Adrenal gland (tissue), 5 donors: ENCODE results near the gene TADA2A.

Experiments used
- POLR2A ChIP-seq, 2 donors: fragments of 450-650 bp; IDR thresholded peaks; one replicate each; pipeline ENCODE4 v1.6.1; 2017; ENCODE audit warnings: antibody characterized with exemption in 2 of 2, mild to moderate bottlenecking in 2 of 2, moderate library complexity in 1 of 2
- TF ChIP-seq, protein P1 (sequence below), 6 experiments: fragments of 450-650 bp in 4 of 6; fragments of 200-600 bp in 2 of 6; sonication (generic) in 1 of 6; IDR thresholded peaks; 1 replicate in 5 of 6; 2 replicates in 1 of 6; pipeline versions ENCODE4 v1.5.1 to v1.8.0; 2016 to 2021; ENCODE audit warnings: antibody characterized with exemption in 6 of 6, mild to moderate bottlenecking in 2 of 6, moderate library complexity in 1 of 6
- donor health status: DM: no; HTN: no; CAD: no.

DNA sequence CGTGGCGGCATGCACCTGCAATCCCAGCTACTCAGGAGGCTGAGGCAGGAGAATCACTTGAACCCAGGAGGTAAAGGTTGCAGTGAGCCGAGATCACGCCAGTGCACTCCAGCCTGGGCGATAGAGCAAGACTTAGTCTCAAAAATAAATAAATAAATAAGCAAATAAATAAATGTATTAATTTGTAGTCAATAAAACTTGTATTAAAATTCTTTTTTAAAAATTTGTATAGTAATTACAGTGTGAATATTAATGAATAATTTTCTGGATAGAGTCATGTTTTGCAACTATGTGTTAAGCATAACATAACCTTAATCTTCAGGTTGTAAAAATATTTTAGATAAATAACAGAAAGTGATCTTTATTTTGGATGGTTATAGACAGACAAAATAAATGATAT lies 55.8 kb downstream of the TADA2A start:
- TF ChIP-seq POLR2A (IDR thresholded peaks at IDR 0.05), result no peak
- TF ChIP-seq, protein P1, sequence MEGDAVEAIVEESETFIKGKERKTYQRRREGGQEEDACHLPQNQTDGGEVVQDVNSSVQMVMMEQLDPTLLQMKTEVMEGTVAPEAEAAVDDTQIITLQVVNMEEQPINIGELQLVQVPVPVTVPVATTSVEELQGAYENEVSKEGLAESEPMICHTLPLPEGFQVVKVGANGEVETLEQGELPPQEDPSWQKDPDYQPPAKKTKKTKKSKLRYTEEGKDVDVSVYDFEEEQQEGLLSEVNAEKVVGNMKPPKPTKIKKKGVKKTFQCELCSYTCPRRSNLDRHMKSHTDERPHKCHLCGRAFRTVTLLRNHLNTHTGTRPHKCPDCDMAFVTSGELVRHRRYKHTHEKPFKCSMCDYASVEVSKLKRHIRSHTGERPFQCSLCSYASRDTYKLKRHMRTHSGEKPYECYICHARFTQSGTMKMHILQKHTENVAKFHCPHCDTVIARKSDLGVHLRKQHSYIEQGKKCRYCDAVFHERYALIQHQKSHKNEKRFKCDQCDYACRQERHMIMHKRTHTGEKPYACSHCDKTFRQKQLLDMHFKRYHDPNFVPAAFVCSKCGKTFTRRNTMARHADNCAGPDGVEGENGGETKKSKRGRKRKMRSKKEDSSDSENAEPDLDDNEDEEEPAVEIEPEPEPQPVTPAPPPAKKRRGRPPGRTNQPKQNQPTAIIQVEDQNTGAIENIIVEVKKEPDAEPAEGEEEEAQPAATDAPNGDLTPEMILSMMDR (IDR thresholded peaks at IDR 0.05), result no peak
